Bronchial epithelial cell (primary cell): ENCODE data around the gene UBE2Q1. TPM values are rescaled to one million over a fixed set of nuclear protein-coding genes. Genes with fewer than 3 reads are reported as not detected.
A peak's percentile ranks its signal among the peaks of the same experiment; 100 is the strongest.
"Not testable (repeated sequence)": the region's sequence is repeated elsewhere in the genome, so short reads cannot be mapped to it uniquely, and the experiment has no call there.

ENCODE experiments used
- DNase-seq: peaks from one replicate; pipeline ENCODE4 v3.0.0-alpha.2; 2010; ENCODE audit warnings: low read depth
- FAIRE-seq: peaks from 2 replicates; lab custom pipeline; 2011; peaks lifted over from hg19 to GRCh38; lab: Jason Lieb, UNC
- H3K27me3 ChIP-seq: 2 replicates; pipeline ENCODE4 v1.5.1; 2011; ENCODE audit warnings: low read length; ENCODE audit not compliant: control insufficient read depth, insufficient read depth
- H3K36me3 ChIP-seq: 2 replicates; pipeline ENCODE4 v1.5.1; 2011; ENCODE audit warnings: low read length; ENCODE audit not compliant: control insufficient read depth, insufficient read depth
- H3K4me3 ChIP-seq: 2 replicates; pipeline ENCODE4 v1.5.1; 2011; ENCODE audit warnings: mild to moderate bottlenecking, low read depth, low read length, control low read depth
- CTCF ChIP-seq: IDR thresholded peaks from 2 replicates; pipeline ENCODE4 v1.5.1; 2011; ENCODE audit warnings: mild to moderate bottlenecking, moderate library complexity, low read length, control low read depth, inconsistent platforms; ENCODE audit not compliant: insufficient read depth, severe bottlenecking
- total RNA-seq: library from RNA; depleted of rRNA; stranded (reverse); fragments of >200 nt; gene quantifications from 2 replicates; pipeline ENCODE4 v1.2.1, GENCODE V29; 2014

UBE2Q1 gene
- total RNA-seq, 1 donor from 2014 or later, result 20.3 TPM

- DNase-seq, result peak; percentile 62
- TF ChIP-seq CTCF, result peak; percentile 77
- no peak for FAIRE-seq
- Histone ChIP-seq H3K27me3 (no peaks in the 10 kb centered on the region), H3K36me3 (no peaks in the 10 kb centered on the region), H3K4me3 (no peak overlapping the region)
Measured at GRCh38 chr1:154533952-154534844, 24.3 kb downstream of the UBE2Q1 start.

GRCh38 chr1:154531950-154532349, 26.5 kb downstream of the UBE2Q1 start:
- DNase-seq, H3K36me3 ChIP-seq, FAIRE-seq, H3K27me3 ChIP-seq, H3K4me3 ChIP-seq: not testable (repeated sequence)

GRCh38 chr1:154529308-154529707, 29.2 kb downstream of the UBE2Q1 start:
- no peaks in the 10 kb centered on the region for H3K36me3 ChIP-seq
- H3K4me3 ChIP-seq, result no peak overlapping the region
- DNase-seq (no peak), FAIRE-seq (no peak)
- no peak for TF ChIP-seq CTCF
- H3K27me3 ChIP-seq, result no peaks in the 10 kb centered on the region

GRCh38 chr1:154527192-154527591, 31.3 kb downstream of the UBE2Q1 start:
- no peak for TF ChIP-seq CTCF
- peaks cover under 1% of the 10 kb centered on the region for H3K27me3 ChIP-seq
- FAIRE-seq (no peak), DNase-seq (no peak)
- H3K4me3 ChIP-seq, result no peak overlapping the region
- no peaks in the 10 kb centered on the region for H3K36me3 ChIP-seq

GRCh38 chr1:154524881-154525280, 33.6 kb downstream of the UBE2Q1 start:
- H3K27me3 ChIP-seq, result peaks cover 8% of the 10 kb centered on the region
- no peak overlapping the region for H3K4me3 ChIP-seq
- no peak for FAIRE-seq
- H3K36me3 ChIP-seq, result no peaks in the 10 kb centered on the region
- TF ChIP-seq CTCF, result no peak
- no peak for DNase-seq

GRCh38 chr1:154521695-154522094, 36.8 kb downstream of the UBE2Q1 start:
- no peak for DNase-seq
- Histone ChIP-seq H3K4me3 (no peak overlapping the region), H3K27me3 (peaks cover 11% of the 10 kb centered on the region), H3K36me3 (no peaks in the 10 kb centered on the region)
- no peak for FAIRE-seq
- no peak for TF ChIP-seq CTCF
